Heart left ventricle (tissue), 13 donors: ENCODE data around the gene ASB7.

Experiments used
- POLR2A ChIP-seq, 2 donors: fragments of 450-650 bp; IDR thresholded peaks; one replicate each; pipeline ENCODE4 v1.6.1; 2017; ENCODE audit warnings: antibody characterized with exemption in 2 of 2, mild to moderate bottlenecking in 2 of 2, moderate library complexity in 2 of 2
- TF ChIP-seq, protein P1 (sequence below), 12 donors: fragments of 200-600 bp; sonication (generic) in 4 of 12; IDR thresholded peaks; one replicate each; pipeline versions ENCODE4 v1.5.0 to v1.8.0; 2018 to 2022; ENCODE audit warnings: antibody characterized with exemption in 12 of 12, mild to moderate bottlenecking in 5 of 12
- donor health status: ischemic (EF 13 %, LVEDD 7.1; RV severe dilation, severe dysfunction).
- donor health status: DM: no; HTN: yes; CAD: no.
- donor health status: DM: no; HTN: no; CAD: no.
- donor health status: ischemic (EF 25% LVEDD 6.9; RV normal size, moderate dysfunction).
- donor health status: ischemic (EF 25% LVEDD 5.7; RV mildly dilated, moderate dysfunction).
- donor health status: ischemic (EF 35%, LVEDD 5.7; RV mildly dilated, moderate dysfunction).
- donor health status: nonischemic (EF 11% LVEDD 7.7; RV severe dilation, severe dysfunction).
- donor health status: DM: yes; HTN: yes; CAD: no.
- donor health status: PGD.
- donor health status: ischemic (EF 29% LVEDD 5.4; RV normal size, mild dysfunction).
- donor health status: nonischemic (EF 23%, LVEDD 6.1; RV moderate dilation, normal function).

DNA sequence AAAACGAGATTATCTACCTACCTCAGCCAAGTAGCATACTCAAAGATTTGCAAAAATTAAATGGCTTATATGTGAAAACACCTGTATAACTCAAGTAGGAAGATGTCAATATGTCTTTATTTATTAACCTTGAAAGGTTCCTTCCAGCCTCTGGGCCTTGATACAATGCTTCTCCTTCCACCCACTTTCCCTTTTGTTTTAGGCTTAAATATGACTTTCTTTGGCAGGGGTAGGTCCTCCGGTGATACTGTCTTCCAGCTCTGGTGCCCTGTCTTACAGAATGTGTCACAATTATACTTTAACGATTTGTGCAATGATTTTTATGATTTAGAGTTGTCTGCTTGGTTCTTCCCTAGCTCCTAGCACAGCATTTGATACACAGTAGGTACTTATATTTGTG lies 4.5 kb upstream of the ASB7 start:
- TF ChIP-seq, protein P1, sequence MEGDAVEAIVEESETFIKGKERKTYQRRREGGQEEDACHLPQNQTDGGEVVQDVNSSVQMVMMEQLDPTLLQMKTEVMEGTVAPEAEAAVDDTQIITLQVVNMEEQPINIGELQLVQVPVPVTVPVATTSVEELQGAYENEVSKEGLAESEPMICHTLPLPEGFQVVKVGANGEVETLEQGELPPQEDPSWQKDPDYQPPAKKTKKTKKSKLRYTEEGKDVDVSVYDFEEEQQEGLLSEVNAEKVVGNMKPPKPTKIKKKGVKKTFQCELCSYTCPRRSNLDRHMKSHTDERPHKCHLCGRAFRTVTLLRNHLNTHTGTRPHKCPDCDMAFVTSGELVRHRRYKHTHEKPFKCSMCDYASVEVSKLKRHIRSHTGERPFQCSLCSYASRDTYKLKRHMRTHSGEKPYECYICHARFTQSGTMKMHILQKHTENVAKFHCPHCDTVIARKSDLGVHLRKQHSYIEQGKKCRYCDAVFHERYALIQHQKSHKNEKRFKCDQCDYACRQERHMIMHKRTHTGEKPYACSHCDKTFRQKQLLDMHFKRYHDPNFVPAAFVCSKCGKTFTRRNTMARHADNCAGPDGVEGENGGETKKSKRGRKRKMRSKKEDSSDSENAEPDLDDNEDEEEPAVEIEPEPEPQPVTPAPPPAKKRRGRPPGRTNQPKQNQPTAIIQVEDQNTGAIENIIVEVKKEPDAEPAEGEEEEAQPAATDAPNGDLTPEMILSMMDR (IDR thresholded peaks at IDR 0.05) = no peak
- TF ChIP-seq POLR2A (IDR thresholded peaks at IDR 0.05) = no peak
